Neural cell (in vitro differentiated cells): ENCODE data around the gene RITA1. TPM values are rescaled to one million over a fixed set of nuclear protein-coding genes. Genes with fewer than 3 reads are reported as not detected.

Source experiments
- H2AFZ ChIP-seq: fragments of 200-600, 300-800 bp; sonication (generic), shearing (Covaris generic); 2 replicates; pipeline ENCODE4 v1.6.0; 2014; ENCODE audit warnings: low read depth, mild to moderate bottlenecking, antibody characterized with exemption, low read length, moderate library complexity
- H3F3A ChIP-seq: fragments of 200-600 bp; shearing (Covaris generic); 2 replicates; pipeline ENCODE4 v1.6.1; 2016; ENCODE audit warnings: mild to moderate bottlenecking, moderate library complexity, mixed read lengths, antibody characterized with exemption, low read length; ENCODE audit not compliant: insufficient read depth, poor library complexity, severe bottlenecking
- H3K27ac ChIP-seq: fragments of 200-600, 300-800 bp; sonication (generic), shearing (Covaris generic); 2 replicates; pipeline ENCODE4 v1.5.1; 2014; ENCODE audit warnings: mild to moderate bottlenecking, low read length, moderate library complexity
- H3K27me3 ChIP-seq: fragments of 300-800, 200-600 bp; sonication (generic), shearing (Covaris generic); 2 replicates; pipeline ENCODE4 v1.6.0; 2014; ENCODE audit warnings: mild to moderate bottlenecking, low read depth, low read length, moderate library complexity; ENCODE audit not compliant: insufficient read depth
- H3K36me3 ChIP-seq: fragments of 300-800, 200-600 bp; sonication (generic), shearing (Covaris generic); 2 replicates; pipeline ENCODE4 v1.5.1; 2014; ENCODE audit warnings: mild to moderate bottlenecking, antibody characterized with exemption, low read length, moderate library complexity; ENCODE audit not compliant: insufficient read depth
- H3K4me2 ChIP-seq: fragments of 300-800, 200-600 bp; sonication (generic), shearing (Covaris generic); 2 replicates; pipeline ENCODE4 v1.6.0; 2014; ENCODE audit warnings: mild to moderate bottlenecking, low read length
- H3K4me3 ChIP-seq: fragments of 300-800, 200-600 bp; sonication (generic), shearing (Covaris generic); 2 replicates; pipeline ENCODE4 v1.5.1; 2014; ENCODE audit warnings: mild to moderate bottlenecking, low read length, moderate library complexity
- H3K79me2 ChIP-seq: fragments of 200-600 bp; shearing (Covaris generic); replicated peaks from 2 replicates; pipeline ENCODE4 v1.6.0; 2014; ENCODE audit warnings: mild to moderate bottlenecking, low read length, moderate library complexity; ENCODE audit not compliant: insufficient read depth
- H3K9ac ChIP-seq: fragments of 300-800, 200-600 bp; sonication (generic), shearing (Covaris generic); 2 replicates; pipeline ENCODE4 v1.6.1; 2016; ENCODE audit warnings: mild to moderate bottlenecking, low read length, mixed read lengths
- H3K9me2 ChIP-seq: fragments of 200-600 bp; shearing (Covaris generic); 2 replicates; pipeline ENCODE4 v1.6.1; 2016; ENCODE audit warnings: mild to moderate bottlenecking, low read length, mixed read lengths; ENCODE audit not compliant: insufficient read depth
- H3K9me3 ChIP-seq: fragments of 200-600, 300-800 bp; sonication (generic), shearing (Covaris generic); 2 replicates; pipeline ENCODE4 v1.6.1; 2016; ENCODE audit warnings: mild to moderate bottlenecking, mixed run types, low read length, moderate library complexity, mixed read lengths
- H4K20me1 ChIP-seq: fragments of 200-600 bp; shearing (Covaris generic); 2 replicates; pipeline ENCODE4 v1.6.1; 2016; ENCODE audit warnings: mild to moderate bottlenecking, mixed run types; ENCODE audit not compliant: insufficient read depth
- CTCF ChIP-seq: fragments of 450-650 bp; IDR thresholded peaks from 2 replicates; pipeline ENCODE4 v1.5.1; 2014; ENCODE audit warnings: antibody characterized with exemption, mild to moderate bottlenecking, moderate library complexity; ENCODE audit not compliant: poor library complexity, severe bottlenecking
- EP300 ChIP-seq: fragments of 450-650 bp; conservative IDR thresholded peaks from 2 replicates; pipeline ENCODE4 v1.6.1; 2014; ENCODE audit warnings: antibody characterized with exemption, mild to moderate bottlenecking, moderate library complexity; ENCODE audit not compliant: poor library complexity, severe bottlenecking
- EZH2 ChIP-seq: fragments of 200-600, 300-800 bp; shearing (Covaris generic), sonication (generic); IDR thresholded peaks from 2 replicates; pipeline ENCODE4 v1.6.1; 2014; ENCODE audit warnings: antibody characterized with exemption, low read length, borderline replicate concordance, mild to moderate bottlenecking; ENCODE audit not compliant: insufficient read depth, poor library complexity, severe bottlenecking
- MXI1 ChIP-seq: fragments of 450-650 bp; conservative IDR thresholded peaks from 2 replicates; pipeline ENCODE4 v1.6.1; 2014; ENCODE audit warnings: antibody characterized with exemption, mild to moderate bottlenecking; ENCODE audit not compliant: poor library complexity, severe bottlenecking
- POLR2AphosphoS5 ChIP-seq: IDR thresholded peaks from 2 replicates; pipeline ENCODE4 v1.6.1; 2012
- RAD21 ChIP-seq: fragments of 450-650 bp; conservative IDR thresholded peaks from 2 replicates; pipeline ENCODE4 v1.6.1; 2014; ENCODE audit warnings: antibody characterized with exemption, mild to moderate bottlenecking, moderate library complexity
- REST ChIP-seq: IDR thresholded peaks from 2 replicates; pipeline ENCODE4 v1.6.1; 2012; ENCODE audit warnings: borderline replicate concordance
- SMC3 ChIP-seq: fragments of 450-650 bp; conservative IDR thresholded peaks from 2 replicates; pipeline ENCODE4 v1.6.1; 2014; ENCODE audit warnings: antibody characterized with exemption, mild to moderate bottlenecking, moderate library complexity; ENCODE audit not compliant: poor library complexity
- TAF1 ChIP-seq: IDR thresholded peaks from 2 replicates; pipeline ENCODE4 v1.6.1; 2012; ENCODE audit warnings: low read depth
- polyA plus RNA-seq: library from polyadenylated mRNA; depleted of rRNA; stranded (reverse); fragments of >200 nt; gene quantifications from 2 replicates; pipeline ENCODE4 v1.2.3, GENCODE V29; 2014
- small RNA-seq, 3 experiments: library from RNA; depleted of rRNA; stranded (forward); fragments of <200 nt; gene quantifications; one replicate each; pipeline ENCODE3, GENCODE V24; 2012

Gene RITA1
- polyA plus RNA-seq, 1 donor from 2014 or later: 23.3 TPM

- Histone ChIP-seq H3K27ac (no peak overlapping the region), H3K9me3 (no peaks in the 10 kb centered on the region), H4K20me1 (no peaks in the 10 kb centered on the region), H2AFZ (no peak overlapping the region), H3K36me3 (no peaks in the 10 kb centered on the region), H3K4me2 (no peak overlapping the region), H3K9ac (no peak overlapping the region), H3K27me3 (no peaks in the 10 kb centered on the region), H3K79me2 (no peaks in the 10 kb centered on the region), H3F3A (no peaks in the 10 kb centered on the region), H3K9me2 (no peaks in the 10 kb centered on the region), H3K4me3 (no peak overlapping the region)
- no peak for TF ChIP-seq EZH2
- TF ChIP-seq MXI1: no peak
- no peak for TF ChIP-seq SMC3
- no peak for TF ChIP-seq EP300
- no peak for TF ChIP-seq TAF1
- TF ChIP-seq CTCF: no peak
- no peak for TF ChIP-seq RAD21
- no peak for TF ChIP-seq REST
- no peak for TF ChIP-seq POLR2AphosphoS5
These were observed 55.9 kb downstream of the RITA1 start for GRCh38 chr12:113241191-113242025.

Small RNA genes lying within 50 kb of the gene (small RNA-seq; reads per million reads assigned to genes)
- gene MIR7106 (0 reads per million in 3 experiments), gene RF00019 (0 to 1.2 (median 0) reads per million in 3 experiments)

Other genes starting within 250 kb of the RITA1 start
- not detected in 2 replicates for gene OAS3, start 247.2 kb upstream of the RITA1 start, polyA plus RNA-seq
- not detected in 2 replicates for gene OAS2, start 207.2 kb upstream of the RITA1 start, polyA plus RNA-seq
- gene DTX1, start 129.0 kb upstream of the RITA1 start, polyA plus RNA-seq: 30.7 and 42.8 TPM in 2 replicates
- gene RASAL1, start 50.0 kb upstream of the RITA1 start, polyA plus RNA-seq: 0.14 and 0.15 TPM in 2 replicates
- gene CFAP73, start 36.0 kb upstream of the RITA1 start, polyA plus RNA-seq: not detected in 2 replicates
- gene DDX54, start 243 bp upstream of the RITA1 start, polyA plus RNA-seq: 52.2 and 63.3 TPM in 2 replicates
- 3.8 and 4.0 TPM in 2 replicates for gene TPCN1, start 35.7 kb downstream of the RITA1 start, polyA plus RNA-seq
- gene SLC8B1, start 149.4 kb downstream of the RITA1 start, polyA plus RNA-seq: 1.1 TPM in 2 replicates
- gene PLBD2, start 172.9 kb downstream of the RITA1 start, polyA plus RNA-seq: 4.8 and 6.7 TPM in 2 replicates
- not detected in 2 replicates for gene SDS, start 218.2 kb downstream of the RITA1 start, polyA plus RNA-seq
- 0.54 and 2.7 TPM in 2 replicates for gene SDSL, start 236.7 kb downstream of the RITA1 start, polyA plus RNA-seq